GM10847 (cell line): ENCODE data around the gene TCTN3.

ENCODE experiments used
- POLR2A ChIP-seq: IDR thresholded peaks from 2 replicates; pipeline ENCODE4 v1.6.1; 2011; ENCODE audit not compliant: insufficient read length; ENCODE audit errors: extremely low read depth

TCTN3 gene

DNA sequence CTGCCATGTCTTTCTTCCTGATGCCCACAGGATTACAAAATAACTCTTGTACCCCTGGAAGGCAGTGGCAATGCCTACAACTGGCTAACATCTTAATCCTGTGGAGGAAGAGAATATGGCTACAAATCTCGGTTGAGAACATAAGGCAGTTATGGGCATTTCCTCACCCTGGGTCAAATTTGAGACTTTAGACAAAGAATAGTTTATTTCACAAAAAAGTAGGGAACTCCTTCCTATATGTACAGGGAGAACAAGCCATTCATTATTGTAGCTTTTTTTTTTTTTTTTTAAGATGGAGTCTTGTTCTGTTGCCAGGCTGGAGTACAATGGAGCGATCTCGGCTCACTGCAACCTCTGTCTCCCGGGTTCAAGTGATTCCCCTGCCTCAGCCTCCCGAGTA lies 39.8 kb downstream of the TCTN3 start:
- TF ChIP-seq POLR2A = no peak

DNA sequence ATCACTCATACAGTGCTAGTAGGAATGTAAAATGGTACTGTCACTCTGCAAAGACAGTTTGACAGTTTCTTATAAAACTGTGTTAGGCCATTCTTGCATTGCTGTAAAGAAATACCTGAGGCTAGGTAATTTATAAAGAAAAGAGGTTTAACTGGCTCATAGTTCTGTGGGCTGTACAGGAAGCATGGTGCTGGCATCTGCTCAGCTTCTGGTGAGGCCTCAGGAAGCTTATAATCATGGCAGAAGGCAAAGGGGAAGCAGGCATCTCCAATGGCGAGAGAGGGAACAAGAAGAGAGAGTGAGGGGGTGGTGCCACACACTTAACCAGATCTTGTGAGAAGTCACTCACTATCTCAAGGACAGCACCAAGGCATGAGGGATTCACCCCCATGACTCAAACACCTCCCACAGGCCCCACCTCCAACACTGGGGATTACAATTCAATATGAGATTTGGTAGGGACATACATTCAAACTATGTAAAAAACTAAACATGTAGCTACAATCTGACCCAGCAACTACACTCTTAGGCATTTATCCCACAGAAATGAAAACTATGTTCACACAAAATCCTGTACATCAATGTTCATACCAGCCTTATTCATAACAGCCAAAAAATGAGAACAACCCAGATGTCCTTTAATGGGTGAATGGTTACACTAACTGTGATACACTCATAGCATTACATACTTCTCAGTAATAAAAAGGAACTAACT lies 42.2 kb downstream of the TCTN3 start:
- TF ChIP-seq POLR2A = no peak

DNA sequence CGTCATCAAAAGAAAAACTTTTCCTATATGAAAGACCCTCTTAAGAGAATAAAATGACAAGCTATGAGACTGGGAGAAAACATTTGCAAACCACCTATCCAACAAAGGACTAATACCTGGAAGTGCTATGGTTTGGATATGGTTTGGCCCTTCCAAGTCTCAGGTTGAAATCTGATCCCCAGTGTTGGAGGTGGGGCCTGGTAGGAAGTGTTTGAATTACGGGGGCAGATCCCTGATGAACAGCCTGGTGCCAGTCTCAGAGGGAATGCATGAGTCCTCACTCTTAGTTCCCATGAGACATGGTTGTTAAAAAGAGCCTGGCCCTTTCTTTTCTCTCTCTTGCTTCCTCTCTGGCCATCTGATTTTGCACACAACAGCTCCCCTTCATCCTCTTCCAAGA lies 43.5 kb downstream of the TCTN3 start:
- TF ChIP-seq POLR2A = no peak

DNA sequence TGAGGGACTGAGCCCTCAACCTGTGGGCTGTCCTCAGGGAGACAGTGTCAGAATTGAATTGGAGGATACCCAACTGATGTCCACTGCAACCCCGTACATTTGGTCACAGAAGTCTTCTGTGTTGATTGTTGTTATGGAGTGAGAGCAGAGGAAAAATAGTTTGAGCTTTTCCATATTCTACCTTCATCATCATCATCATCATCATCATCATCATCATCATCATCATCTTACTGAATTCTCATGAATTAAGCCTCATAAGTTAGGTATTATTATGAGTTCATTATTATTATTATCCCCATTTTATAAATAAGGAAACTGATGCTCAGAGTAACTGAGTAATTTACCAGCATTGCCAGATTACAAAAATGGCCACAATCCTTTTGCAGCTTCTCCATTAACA lies 45.6 kb downstream of the TCTN3 start:
- TF ChIP-seq POLR2A = no peak

DNA sequence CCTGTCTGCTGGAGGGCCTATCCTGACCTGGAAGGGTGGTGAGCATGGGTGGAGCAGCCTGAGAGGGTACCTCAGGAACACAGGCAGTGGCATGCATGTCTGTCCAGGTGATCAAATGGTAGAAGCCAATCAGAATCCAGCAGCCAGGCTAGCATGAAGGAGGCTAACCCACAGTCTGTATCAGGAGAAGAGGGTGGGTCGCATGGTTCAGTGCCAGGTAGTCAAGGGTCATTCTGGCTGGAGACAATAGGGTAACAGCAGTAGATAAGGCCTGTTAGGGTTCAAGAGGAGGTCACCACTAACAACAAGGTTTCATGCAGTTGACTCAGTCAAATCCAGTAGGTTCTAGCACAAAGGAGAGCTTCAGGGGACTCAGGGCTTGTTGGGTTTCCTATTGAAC lies 47.6 kb downstream of the TCTN3 start:
- TF ChIP-seq POLR2A = no peak

DNA sequence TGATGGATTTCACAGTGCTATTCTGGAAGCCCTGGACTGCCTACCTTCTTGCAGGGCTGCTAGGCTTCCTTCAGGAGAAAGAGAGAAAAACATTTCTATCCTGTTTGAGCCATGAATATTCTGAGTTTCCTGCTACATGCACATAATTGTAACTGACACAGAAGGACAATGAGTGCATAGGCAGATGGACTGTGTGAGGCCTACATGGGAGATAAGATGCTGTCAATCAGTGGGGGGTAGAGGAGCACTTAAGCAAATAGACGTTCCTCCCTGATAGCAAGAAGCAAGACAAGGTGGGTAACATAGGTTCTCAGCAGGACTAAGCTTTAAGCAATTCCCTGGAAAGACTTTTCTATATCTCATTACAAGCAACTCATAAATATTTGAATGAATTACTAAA lies 48.8 kb downstream of the TCTN3 start:
- no peak for TF ChIP-seq POLR2A

DNA sequence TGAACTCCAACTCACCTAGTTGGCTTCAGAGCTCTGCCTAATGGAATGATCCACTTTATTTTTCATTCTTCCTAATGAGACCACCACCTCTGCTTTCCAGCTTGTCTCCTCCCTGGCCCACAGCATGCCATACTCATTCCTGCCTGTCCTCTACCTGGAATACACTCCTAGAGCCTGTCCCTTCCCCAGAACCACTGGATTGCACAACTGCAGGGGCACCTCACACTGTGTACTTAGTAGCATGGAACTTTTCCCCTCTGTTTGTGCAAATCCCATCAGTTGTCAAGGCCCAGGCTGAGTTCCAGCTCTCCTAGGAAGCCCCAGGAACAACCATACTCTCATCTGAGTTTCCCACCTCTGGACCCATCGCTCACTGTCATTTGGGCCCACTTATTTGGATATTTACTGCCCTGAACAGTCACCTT lies 52.8 kb downstream of the TCTN3 start:
- TF ChIP-seq POLR2A = no peak

DNA sequence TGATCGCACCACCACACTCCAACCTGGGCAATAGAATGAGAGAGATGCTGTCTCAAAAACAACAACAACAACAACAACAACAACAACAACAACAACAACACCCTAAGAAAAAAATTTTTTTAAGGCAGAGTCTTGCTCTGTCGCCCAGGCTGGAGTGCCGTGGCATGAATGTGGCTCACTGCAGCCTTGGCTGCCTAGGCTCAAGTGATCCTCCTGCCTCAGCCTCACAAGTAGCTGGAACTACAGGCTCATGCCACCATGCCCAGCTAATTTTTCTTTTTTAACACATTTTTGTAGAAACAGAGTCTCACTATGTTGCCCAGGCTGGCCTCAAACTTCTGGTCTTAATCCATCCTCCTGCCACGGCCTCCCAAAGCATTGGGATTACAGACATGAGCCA lies 55.8 kb downstream of the TCTN3 start:
- no peak for TF ChIP-seq POLR2A

DNA sequence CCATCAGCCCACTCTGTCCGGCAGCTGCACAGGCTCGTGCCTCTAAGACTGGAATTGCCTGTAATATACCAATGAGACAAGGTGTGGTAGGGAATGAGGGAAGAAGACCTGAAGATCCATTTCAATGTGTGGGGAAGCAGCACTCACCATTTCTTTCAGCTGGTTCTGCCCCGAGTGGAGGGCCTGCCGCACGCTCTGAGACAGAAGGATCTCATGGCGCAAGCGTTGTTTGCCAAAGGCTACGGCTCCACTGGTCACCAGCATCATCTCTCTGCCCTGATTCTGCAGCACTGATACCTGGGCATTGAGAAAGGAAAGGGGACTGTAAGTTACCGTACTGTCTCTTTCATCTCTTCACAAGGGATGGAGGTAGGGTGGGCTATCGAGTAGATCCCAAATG lies 56.6 kb downstream of the TCTN3 start:
- TF ChIP-seq POLR2A = no peak

DNA sequence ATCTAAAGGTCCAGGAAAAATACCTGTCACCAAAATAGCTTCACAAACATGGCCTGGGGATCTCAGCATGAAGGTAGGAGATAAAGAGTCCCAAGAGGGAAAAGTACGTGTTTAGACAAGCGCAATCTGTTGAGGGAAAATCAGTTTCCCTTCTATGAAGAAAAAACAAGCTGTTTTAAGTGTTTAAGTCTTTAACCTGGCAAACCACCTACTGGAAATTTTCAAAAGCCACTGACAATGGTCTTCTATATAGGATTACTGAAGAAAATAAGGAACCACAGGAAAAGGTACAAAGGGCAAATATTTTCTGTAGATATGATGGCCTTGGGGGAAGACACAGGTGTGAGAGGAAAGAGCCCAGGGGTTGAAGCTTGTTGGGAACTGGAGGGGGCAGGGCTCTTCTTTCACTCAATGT lies 58.4 kb downstream of the TCTN3 start:
- TF ChIP-seq POLR2A = no peak

DNA sequence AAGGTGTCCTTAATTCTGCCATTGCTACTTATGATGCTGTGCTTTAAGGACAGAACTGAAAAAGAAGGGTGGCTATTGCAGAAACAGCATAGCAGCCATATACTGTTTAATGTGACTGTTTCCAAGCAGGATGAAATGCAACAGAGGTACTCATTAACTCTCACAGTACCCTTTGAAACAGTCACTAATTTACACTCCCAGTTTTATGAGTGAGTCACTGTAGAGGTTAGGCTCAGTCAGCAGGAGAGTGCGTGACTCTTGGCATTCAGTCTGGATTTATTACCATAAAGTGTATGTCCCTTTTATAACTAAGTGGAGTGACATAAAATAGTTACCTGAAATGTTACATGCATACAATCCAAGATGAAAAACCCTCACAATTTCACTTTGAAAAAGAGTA lies 64.9 kb downstream of the TCTN3 start:
- TF ChIP-seq POLR2A = no peak

DNA sequence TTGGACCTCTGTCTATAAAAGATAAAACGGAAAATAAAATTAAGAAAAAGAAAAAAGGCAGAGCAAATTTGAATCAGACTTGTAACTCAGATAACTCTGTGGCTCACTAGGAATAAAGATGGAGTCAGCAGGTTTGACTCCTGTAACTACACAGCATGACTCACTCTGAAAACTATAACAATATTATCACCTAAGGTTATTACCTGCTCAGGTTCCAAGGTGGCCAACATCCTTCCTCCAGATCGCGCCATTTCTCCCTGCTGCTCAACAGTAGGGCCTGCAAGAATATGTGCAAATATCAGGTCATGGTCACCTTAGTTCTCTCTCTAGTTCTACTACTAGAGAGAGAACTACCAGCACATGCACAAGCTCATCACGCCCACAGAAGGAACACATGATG lies 67.2 kb downstream of the TCTN3 start:
- TF ChIP-seq POLR2A = no peak

DNA sequence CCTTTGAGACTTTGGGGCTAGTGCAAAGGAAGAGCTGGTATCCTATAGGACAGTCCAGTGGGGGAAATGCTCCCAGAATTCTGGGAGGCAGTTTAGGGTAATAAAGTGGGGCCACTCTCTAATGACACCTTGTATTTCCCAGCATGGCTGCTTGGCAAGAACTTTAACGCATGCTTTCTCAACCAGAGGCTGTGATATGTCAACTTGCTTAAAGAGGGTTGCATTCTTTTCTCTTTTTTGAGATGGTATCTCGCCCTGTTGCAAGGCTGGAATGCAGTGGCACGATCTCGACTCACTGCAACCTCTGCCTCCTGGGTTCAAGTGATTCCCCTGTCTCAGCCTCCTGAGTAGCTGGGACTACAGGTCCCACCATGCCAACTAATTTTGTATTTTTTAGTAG lies 75.6 kb downstream of the TCTN3 start:
- TF ChIP-seq POLR2A = no peak

DNA sequence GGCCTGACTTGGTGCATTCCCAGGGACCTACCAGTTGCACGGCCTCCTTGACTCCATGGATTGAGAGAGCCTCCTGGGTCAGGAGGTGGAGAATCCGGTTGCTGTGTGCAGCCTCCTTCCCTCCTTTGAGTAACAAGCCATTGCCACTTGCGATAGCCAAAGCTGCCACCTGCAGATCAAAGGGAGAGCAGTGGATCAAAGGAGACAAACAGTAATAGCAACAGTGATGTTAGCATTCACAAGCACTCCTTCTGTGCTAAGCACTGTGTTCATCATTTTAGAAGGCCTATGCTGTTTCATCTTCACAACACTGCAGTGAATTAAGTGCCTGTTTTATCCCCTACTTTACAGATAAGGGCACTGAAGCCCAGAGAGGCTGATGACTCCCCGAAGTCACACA lies 77.3 kb downstream of the TCTN3 start:
- no peak for TF ChIP-seq POLR2A
